Limb (tissue), 2 donors: ENCODE measurements around the gene PSTPIP1.

Experiments used
- DNase-seq, 2 donors: peaks; one replicate each; pipeline ENCODE4 v3.0.0-alpha.2; 2016; ENCODE audit errors: extremely low spot score in 2 of 2

PSTPIP1 gene

DNA sequence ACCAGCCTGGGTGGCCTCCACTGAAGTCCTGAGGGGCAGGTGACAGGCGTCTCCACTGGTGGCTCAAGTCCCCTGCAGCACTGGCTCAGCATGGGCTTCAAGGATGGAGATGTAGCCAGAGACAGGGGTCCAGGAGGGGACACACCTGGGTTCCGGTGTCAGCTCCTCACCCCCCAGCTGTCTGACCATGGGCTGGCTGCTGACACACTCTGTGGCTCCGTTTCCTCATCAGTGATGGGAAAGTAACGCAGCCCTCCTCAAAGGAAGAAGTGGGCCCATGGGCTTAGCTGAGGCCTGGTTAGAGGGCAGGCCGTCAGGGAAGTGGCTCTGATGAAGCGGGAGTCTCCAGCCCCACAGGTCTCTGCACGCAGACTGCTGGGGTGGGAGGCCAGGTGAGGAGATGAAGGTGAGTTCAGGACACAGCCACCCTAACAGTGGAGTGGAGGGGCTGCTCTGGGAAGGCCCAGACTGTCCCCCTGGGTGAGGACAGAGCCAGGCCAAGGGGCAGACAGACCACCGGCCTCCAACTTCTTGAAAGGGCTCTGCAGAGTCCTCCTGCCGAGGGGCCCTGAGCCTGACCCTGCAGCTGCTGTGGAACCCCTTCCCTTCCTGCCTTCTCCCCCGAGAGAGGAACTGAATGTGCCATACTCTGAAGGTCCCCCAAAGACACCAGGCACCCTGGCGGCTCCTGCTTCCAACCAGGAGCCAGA lies 24.0 kb downstream of the PSTPIP1 start:
- DNase-seq, result peak in 1 of 2 donors; percentile 24

DNA sequence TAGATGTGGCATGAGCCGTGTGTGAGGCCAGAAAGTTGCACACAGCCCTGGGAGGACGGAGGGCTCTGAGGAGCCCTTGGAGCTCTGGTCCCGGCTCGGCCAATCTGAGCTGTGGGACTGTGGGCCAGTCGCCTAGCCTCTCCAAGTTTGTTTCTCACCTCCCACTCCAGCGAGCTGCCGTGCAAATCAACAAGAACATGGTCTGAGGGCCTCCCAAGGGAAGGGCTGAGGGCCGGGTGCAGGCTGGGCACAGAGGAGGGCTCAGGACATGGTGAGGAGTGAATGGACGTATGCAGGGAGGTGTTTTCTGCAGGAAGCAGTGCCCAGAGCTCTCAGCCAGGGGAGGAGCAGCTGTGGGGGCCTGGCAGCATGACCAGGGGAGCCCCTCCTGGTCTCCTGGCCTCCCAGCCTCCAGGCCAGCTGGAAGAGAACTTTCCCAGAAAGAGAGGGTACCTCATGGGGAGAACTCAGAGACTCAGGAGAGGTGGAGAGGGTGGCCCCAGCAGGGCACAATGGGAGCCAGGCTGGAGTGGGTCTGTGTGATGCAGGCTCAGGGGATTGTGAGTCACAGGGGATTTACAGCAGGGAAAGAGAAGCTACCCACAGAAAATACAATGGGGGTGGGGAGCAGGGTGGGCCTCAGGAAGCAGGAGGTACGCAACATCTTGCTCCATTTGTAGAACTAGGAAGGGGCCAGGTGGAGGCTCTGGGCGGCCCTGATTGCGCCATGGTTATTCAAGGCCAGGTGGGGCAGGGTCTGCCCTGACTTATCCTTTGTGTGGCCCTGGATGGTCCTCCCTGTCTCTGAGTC lies 24.8 kb downstream of the PSTPIP1 start:
- peak in 1 of 2 donors; percentile 22 for DNase-seq

DNA sequence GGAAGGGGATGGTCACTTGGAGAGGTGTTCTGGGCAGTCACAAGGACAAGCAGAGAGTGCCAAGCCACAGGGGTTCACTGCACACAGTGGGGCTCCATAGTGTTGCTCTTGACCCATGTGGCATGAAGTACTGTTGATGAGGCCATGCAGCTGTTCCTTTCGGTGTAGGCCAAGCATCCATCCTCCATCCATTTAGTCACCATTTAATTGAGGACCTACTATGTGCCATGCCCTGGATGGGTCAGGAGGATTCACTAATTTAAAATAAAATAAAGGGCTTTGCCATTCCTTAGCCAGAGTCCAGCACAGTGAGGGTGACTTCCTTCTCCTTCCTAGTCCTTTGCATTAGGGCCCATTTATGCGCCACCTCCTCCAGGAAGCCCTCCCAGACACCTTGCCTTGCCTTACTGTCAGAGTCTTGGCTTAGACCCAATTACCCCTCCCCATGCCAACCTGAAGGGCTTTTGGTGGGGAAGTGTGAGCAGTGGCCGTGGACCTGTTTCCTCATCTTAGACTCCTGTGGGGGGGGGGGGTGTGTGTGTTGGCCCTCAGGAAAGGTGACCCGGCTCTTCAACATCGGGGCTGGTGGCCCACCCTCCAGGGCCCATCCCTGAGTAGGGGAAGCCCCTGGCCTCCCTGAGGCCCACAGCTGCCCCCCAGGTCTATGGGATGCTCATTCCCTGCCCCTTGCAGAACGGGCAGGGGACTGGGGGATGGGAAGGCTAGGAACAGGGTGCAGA lies 25.6 kb downstream of the PSTPIP1 start:
- DNase-seq, result peak in 1 of 2 donors; percentile 19

DNA sequence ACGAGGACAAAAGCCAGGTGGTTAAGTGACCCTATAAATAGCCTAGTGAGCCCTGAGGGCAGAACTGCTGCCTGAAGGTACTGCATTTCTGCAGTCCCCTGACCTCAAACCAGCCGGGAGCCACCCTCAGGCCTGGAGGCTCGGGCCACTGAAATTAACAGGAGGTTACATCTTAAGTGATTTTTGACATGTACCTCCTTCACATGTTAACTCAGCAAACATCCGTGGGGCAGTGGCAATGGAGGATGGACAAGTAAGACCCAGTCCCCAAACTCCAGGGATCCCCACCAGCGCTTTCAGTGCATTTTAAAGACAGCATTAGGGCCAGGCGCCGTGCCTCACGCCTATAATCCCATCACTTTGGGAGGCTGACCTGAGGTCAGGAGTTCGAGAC lies 26.2 kb downstream of the PSTPIP1 start:
- no peak for DNase-seq

DNA sequence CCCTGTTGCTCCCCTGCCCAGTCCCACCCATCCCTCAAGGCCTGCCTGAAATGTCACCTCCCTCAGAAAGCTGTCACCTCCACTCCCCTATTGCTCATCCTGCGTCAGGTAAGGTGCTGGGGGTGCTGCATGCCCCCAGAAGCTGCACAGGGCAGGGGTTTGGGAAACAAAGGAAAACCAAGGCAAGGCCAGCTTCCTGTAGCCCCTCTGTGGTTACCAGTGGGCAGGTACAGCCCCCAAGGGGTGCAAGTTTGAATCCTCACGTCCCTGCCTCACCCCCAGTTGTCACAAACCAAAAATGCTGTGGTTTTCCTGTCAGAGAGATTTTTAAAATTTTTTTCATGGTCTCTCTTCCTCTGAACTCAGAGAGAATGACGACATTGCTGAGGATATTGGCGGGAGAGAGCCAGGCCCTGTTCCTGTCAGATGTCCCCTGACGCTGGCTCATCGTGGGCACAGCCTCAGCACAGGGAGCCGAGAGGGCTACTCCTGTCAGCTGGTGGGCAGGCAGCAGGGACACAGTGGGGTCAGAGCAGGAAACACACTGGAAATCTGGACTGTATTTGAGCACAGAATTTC lies 27.0 kb downstream of the PSTPIP1 start:
- peak in 1 of 2 donors; percentile 17 for DNase-seq

DNA sequence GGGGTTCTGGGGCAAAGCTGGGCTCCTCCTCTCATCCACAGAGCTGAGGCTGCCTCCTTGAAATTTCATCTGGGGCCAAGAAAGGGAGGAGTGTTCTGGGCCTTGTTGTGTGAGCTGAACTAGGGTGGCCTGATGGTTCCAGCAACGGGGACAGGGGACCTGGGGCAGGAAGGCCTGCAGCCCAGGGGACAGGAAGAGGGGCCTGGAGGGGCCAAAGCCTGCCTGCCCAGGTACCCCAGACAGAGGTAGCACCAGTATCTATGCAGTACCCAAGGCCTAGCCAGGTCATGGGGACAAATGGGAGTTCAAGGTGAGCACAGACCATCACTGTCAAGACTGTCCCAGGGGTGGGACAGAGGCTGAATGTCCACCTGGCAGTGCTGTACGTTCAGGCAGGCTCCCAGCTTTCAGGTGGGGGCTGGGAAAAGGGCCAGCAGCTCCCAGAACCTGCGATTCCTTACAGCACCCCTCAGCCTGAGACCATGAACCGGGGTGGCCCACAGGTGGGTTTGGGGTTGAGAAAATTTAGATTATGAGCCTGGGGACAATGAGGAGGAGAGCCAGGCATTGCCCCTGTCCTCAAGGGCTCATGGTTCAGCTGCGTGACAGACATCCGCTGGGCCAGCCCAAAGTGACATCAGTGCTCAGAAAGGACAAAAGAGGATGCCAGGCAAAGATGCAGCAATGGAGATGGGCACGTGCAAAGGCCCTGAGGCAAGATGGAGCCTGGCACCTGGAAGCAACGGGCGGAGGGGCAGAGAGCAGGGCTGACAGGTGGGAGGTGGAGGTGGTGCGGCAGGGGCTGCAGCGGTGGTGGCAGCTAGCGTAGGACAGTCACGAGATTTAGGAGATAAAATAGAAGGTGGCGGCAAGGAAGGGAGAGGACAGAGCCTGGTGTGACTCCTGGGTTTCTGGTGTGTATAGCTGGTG lies 28.0 kb downstream of the PSTPIP1 start:
- peak in 1 of 2 donors; percentile 21 for DNase-seq

DNA sequence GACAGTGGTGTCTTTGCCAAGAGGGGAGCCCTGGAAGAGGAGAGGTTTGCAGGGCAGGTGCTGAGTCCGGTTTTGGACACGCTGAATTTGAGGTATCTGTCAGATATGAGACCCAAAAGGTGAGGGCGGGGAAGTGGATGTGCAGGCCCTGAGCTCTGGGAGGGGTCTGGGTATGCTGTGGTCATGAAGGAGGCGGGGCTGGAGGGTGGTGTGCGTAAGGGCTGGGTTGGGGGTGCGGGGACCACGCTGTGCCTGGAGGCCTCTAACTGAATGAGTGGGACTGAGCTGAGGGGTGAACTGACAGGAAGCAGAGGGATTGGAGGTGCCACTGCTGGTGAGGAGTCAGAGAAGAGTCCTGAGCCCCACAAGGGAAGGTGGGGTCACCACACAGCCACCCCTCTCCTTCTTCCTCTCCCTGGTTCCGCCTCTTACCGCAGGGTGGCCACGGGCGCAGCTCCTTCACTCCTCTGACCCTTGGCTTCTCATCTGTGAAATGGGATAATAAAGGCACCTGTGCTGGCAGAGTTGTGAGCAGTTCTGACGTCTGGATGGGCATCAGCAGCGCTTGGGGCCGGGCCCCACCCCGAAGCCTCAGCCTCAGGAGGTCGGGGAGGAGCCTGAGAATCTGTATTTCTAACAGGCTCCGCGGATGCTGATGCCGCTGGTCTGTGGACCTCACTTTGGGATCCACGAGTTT lies 28.8 kb downstream of the PSTPIP1 start:
- DNase-seq, result peak in 1 of 2 donors; percentile 30

DNA sequence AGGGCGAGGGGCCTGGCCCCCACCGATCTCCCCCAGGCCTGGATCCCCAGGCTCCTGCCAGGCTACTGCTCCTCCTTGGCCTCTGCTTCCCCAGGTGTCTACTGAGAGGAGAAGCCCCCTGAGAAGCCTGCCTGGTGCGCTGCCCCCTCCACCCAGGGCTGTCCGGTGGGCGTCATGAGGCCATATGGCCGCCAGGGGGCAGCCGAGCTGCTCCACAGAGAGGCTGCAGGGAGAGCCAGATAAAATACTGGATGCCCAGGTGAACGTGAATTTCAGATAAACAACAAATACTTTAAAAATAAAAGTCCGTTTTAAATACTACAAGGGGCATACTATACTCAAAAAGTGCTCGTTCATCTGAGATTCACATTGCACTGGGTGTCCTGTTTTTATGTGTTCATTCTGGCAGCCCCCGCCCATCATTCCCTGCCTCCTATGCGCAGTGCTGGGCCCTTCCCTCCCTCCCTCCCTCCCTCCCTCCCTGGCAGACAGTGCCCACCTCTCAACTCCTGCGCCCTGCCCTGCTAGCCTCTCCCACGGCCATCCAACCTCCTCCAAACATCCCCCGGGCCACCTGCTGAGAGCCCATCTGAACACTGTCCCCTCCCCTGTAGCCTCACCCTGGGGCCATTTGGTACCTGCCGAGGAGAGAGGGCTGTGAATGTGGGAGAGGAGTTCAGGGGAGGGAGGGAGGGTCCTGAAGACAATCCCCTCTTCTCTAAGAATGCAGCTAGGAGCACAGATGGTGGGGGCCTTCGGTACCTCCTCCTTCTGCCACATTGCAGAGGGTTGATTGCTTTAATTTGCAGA lies 29.6 kb downstream of the PSTPIP1 start:
- peak; percentile 68 to 89 for DNase-seq

DNA sequence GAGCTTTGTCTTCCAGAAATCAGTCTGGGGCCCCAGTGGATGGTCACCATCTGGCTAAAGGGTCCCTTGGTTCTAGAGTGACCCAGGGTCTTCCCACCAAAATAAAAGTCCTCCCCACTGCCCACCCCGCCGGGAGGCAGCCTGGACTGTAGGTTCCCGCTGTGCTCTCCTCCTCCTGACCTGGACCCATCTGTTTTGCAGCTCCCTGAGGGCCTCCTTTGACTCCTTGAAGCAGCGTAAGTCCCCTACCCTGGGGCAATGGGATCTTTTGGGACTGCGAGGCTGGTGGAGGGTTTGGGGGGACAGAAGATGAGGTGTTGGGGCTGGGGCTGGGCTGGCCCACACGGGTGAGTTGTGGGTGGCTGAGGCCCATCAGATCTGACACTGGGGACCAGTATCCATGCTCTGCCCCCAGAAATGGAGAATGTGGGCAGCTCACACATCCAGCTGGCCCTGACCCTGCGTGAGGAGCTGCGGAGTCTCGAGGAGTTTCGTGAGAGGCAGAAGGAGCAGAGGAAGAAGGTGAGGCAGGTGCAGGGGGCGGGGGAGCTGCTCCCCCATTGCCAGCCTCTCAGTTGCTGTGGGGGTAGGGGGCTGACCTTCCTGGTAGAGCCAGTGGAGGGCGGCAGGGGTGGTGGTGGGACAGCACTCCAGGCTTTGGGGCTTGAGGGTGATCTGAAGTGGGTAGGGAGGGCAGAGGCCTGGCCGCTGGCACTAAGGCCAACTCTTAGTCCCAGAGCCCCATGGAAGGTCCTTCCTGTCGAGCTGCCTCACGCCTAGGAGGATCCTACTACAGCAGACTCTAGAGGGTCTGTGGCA lies 30.4 kb downstream of the PSTPIP1 start:
- DNase-seq, result peak in 1 of 2 donors; percentile 29

DNA sequence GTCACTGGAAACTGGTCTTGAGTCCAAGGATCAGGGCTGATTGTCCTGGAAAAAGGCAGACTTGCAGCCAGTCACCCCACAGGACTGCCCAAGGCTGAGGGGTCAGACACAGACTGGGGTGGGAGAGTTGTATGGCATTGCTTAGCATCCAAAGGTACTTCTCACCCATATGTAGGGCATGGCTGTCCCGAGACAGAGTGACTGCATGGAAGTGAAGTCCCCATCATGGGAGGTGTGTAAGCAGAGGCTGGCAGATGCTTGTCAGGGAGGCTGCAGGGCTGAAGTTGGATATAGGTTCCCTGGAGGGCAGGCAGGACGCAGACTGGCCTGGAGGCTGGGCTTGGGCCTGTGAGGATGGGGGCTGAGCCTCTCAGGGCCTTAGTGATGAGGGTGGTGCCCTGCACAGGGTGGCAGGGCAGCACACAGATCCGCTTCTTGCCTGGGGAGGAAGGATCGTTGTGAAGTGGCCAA lies 31.1 kb downstream of the PSTPIP1 start:
- DNase-seq, result peak in 1 of 2 donors; percentile 22

DNA sequence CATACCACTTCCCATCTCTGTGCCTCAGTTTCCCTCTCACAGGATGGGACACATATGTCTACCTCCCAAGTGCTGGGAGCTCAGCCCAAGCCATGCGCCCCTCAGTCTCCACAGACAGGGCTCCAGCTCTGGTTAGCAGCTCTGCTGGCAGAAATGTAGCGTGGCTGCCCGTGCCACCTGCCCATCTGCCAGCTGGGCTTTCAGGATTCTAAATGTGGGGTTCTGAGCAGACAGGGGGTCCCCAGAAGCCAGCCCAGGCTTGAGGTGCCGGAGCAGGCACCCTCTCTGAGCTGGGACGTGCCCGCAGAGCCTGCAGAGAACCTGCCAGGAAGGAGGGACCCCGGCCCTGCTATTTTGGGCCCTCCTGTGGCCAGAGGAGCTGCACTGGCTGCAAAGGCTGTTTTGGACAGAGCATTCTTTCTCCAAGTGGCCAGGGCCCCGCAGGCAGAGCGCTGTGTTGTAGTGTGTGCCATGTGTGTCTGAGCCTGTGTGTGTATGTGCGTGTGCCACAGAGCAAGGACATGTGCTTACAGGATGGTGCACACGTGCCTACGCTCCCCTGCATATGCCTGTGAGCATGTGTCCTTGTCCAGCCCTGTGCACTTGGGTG lies 31.7 kb downstream of the PSTPIP1 start:
- peak in 1 of 2 donors; percentile 29 for DNase-seq

DNA sequence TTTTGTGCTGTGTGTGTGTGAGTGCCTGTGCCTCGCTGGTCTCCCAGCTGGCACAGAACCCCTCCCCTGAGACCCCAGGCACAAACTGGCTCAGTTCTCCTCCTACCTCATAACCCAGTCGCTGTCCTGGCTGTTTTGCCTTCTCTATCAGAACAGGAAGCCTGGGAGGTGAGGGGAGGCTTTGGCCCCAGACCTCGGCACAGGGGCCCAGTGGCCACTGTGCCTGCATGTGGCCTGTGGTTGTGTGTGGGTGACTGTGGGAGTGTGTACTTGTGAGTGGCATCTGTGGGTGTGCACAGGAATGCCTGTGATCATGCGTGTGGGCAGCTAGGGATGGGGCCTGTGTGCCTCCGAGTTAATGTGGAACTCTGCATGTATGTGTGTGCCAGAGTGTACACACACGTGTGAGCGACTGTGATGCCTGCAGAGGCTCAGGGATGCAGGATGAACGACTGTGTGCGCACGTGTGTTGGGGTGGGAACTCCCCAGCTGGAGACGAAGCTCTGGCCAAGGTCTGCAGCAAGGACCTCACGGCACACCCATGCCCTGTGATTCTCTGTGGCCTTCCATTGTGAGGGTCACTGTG lies 32.3 kb downstream of the PSTPIP1 start:
- DNase-seq, result peak in 1 of 2 donors; percentile 27

DNA sequence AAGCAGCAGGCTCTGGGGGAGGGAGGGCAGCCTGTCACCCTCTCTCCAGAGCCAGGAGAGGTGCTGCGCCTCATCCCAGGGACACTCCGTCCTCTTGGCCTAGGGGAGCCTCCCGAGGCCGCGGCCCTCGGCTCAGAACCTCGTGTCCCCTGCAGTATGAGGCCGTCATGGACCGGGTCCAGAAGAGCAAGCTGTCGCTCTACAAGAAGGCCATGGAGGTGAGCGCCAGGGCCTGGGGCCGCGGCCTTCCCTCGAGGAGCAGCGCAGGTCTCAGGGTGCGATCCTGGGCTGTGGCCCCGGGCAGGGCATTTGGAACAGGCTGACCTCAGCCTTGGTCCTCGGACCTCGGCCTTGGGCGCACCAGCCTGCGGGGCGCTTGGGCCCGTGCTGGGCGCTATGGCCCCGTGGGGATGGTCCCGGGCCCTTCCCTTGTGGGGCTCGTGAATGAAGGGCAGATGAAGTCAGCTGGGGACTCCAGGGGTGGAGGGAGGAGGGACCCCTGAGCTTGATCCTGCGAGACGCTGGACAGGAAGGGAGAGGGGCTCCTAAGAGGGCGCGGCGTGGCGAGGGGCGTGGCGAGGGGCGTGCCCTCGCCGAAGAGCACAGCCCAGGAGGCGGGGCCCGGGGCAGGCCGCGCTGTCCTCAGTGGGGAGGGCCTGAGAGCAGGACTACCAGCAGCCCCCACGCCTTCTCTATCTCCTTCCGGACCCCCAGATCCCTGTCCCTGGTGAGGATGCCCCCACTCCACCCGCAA lies 32.9 kb downstream of the PSTPIP1 start:
- peak in 1 of 2 donors; percentile 62 for DNase-seq

DNA sequence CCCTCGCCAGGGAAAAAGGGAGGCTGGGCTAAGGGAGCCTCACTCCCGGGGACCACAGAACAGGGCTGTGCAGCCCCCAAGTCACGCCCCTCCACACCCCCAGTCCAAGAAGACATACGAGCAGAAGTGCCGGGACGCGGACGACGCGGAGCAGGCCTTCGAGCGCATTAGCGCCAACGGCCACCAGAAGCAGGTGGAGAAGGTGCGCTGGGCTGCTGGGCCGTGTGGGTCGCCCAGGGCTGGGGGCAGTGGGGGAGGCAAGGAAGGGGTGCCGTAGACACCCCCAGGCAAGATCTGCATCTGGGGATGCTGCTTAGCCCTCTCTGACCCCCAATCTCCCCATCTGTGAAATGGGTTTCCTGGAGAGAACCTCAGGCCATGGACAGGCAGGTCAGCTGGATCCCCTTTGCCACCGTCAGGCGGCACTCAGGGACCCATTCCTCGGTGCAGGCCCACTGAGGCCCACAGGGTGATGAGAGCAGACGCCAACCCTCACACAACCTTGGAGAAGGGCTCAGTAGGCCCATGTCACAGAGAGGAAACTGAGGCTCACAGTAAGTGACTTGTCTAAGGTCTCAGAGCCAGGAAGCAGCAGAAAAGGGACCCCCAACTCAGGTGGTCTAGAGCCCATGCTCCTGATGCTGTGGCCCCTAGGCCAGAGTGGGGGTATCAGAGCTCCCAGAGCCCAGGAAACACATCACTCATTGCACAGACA lies 33.7 kb downstream of the PSTPIP1 start:
- DNase-seq, result no peak

DNA sequence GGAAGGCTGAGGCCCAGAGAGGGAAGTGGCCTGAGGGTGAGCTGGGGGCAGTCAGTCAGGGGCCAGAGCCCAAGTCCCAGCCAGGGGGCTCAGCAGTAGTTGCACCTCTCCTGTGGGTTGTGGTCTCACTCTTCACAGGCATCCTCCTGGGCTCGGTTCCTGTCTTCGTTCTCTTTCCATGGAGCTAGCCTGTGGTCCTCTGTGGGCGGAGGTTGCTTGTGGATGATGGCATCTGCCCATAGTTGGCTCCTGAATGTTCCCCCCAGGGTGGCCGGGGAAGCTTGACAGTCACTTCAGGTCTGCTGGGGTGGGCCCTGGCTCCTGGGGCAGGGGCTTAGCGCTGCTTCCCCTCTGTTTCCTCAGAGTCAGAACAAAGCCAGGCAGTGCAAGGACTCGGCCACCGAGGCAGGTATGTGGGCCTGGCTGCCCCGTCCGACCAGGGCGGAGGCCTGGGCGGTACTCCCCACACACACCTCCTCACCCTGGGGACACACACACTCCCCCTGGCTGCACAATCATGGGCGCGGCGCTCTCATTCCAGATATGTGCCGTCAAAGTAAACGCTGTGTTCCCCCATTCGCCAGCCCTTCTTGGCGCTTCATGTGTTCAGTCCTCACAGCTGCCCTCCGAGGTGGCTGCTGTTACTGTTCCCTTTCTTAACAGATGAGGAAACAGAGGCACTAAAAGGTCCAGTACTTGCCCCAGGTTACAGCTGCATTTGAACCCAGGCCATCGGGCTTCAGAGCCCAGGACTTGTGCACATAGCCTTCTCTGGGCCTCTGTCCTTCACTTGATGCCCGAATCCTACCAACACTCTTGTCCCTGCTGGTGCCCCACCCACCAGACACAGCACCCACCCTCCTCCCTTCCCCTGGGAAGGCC lies 34.5 kb downstream of the PSTPIP1 start:
- DNase-seq, result peak in 1 of 2 donors; percentile 27
